Astrocyte of the spinal cord (primary cell): ENCODE data around the gene EPS8L3.
"Not testable (repeated sequence)": the region's sequence is repeated elsewhere in the genome, so short reads cannot be mapped to it uniquely, and the experiment has no call there.

Source experiments
- DNase-seq: peaks from one replicate; pipeline ENCODE4 v3.0.0; 2011; ENCODE audit warnings: low read depth, low spot score
- H3K4me3 ChIP-seq: 2 replicates; pipeline ENCODE4 v1.5.1; 2011; ENCODE audit warnings: low read depth, mild to moderate bottlenecking, low read length, moderate library complexity
- CTCF ChIP-seq: IDR thresholded peaks from 2 replicates; pipeline ENCODE4 v1.5.1; 2012; ENCODE audit warnings: low read depth, mild to moderate bottlenecking, low read length, inconsistent platforms
- in situ Hi-C: cut with HindIII; loops from 2 replicates; pipeline ENCODE4 v1.10.0; 2017; ENCODE audit warnings: low sequenced_read_pairs

Gene EPS8L3

GRCh38 chr1:109760581-109761226 is 3.0 kb downstream of the EPS8L3 start:
- in situ Hi-C loops, result no loop called here
- DNase-seq, result no peak
- H3K4me3 ChIP-seq, result no peak overlapping the region
- TF ChIP-seq CTCF, result no peak

DNA sequence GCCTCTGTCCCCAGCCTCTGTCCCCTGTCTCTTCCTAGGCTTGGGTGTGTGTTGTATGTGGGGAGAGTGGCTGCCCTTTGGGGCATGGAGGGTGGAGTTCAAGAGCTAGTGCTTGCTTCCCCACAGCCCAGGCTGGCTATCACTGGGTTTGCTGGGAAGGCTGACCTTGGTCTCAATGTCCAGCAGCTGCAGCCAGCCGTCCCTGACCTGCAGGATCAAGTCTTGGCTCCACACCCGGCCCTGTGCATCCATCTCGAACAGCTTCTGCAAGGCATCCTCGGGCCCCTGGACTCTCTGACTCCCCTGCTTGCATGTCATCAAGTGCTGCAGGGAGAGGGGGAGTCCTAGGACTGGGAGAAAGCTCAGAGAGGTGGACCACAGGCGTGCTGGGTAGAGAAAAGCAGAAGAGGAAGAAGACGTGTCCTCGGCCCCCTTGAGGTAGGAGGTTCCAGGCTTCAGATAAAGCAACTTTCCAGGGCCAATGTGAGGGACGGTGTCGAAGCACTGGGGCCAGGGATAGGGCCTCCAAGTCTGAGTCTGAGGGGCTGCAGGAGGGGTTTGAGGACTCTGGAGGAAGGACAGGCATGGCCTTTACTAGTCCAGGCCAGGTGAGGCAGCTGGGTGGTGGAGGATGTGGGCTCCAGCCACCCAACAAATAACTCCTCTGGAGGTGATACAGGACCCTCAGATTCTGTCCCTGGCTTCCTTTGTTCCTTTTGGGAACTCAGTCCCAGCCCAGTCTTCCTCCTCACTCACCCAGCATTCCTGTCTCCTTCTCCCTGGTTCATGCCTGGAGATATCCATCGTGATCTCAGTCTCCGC is 4.0 kb downstream of the EPS8L3 start:
- no peak overlapping the region for H3K4me3 ChIP-seq
- in situ Hi-C loops, result no loop called here
- no peak for DNase-seq
- TF ChIP-seq CTCF, result no peak

DNA sequence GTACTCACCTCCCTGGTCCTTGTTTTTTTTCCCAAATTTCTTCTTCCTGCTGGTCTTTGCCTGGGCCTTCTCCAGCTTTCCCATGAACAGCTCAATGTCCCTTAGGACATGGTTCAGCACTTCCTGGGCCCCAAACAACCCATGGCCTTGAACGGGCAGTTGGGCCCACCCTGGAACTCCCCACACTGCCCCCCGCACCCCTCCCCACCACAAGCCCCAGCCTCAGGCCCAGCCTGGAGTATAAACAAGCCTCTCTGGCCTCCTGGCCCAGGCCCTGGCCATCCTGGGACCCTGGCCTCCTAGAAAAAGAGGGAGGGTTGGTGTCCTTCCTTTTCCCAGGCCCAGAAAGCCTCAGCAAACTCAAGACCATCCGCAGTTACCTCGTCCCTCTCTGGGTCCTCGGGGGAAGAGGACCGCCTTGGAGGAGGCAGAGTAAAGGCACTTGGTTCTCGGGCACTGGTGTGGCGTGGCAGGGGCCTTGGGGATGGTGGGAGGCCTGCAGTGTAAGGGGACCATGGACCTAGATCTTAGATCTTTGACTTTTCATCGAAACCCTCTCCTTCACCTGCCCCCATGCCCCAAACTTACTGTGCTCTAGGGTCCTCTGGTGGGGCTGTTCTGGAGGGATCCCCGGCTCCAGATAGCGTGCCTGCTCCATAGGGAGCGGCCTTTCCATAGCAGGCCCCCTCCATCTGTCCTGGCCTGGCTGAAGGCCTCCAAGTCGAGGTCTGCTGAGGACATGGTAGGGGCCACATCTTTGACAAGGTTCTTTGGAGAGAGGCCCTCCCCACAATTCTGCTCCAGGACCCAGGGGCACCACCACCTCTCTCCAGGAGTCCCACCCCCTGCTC is 5.6 kb downstream of the EPS8L3 start:
- TF ChIP-seq CTCF, result no peak
- in situ Hi-C loops, result no loop called here
- DNase-seq, result no peak
- no peak overlapping the region for H3K4me3 ChIP-seq

DNA sequence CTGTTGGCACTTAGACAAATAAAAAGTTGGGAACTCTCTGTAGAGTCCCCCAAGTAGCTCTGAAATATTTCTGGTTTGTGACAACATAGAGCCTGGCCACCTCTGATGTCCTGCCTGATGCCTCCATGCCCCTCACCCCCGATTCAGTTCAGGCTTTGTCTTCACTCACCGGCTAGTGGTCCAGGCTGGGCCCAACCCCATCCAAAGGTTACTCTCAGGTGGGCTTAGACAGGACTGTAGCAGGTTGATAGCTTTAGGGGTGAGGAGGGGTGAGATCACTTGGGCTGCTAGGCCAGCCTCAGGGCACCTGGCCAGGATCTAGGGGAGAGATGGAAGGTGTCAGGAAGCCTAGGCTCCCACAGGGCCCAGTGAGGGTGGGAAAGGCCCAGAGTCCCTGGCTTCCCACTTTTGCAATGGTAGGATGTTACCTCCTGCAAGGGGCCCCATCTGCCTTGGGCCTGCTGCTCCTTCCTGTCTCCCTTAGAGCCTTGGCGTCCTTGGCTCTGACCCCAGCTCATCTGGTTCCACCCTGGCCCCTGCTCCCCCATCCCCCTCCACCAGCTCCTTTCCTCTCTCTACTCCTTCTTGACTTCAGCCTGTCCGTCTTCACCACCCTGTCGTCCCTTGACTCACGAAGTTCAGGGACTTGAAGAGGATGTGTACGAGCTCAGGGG is 6.7 kb downstream of the EPS8L3 start:
- no peak for TF ChIP-seq CTCF
- in situ Hi-C loops, result no loop called here
- no peak overlapping the region for H3K4me3 ChIP-seq
- DNase-seq, result no peak

DNA sequence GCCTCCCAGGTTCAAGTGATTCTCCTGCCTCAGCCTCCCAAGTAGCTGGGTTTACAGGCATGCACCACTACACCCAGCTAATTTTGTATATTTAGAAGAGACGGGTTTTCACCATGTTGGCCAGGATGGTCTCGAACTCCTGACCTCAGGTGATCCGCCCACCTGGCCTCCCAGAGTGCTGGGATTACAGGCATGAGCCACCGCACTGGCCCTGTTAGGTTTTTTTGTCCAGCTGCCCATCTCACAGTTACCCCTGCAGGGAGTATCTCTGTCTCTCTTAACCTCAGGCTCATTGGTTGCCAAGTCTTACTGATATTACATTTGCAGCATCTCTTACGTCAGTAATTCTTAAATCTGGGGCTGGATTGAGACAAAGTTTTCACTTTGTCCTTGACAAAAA is 7.4 kb downstream of the EPS8L3 start:
- H3K4me3 ChIP-seq, in situ Hi-C loops, DNase-seq: not testable (repeated sequence)

DNA sequence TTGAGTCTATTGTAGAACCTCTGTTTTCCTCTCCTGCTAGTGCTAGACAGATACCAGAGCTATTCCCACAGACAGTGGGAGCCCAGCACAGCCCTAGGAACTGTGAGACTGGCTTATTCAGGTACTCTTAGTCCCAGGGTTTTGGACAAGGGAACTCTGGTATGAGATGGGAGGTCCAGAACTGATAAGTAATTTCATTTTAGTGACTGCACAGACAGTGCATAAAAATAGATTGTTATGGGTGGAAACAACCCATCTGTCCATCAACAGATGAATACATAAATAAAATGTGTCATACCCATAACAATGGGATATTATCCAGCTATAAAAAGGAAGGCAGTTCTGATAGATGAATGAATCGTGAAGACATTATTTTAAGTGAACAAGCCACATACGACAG is 9.0 kb downstream of the EPS8L3 start:
- in situ Hi-C loops, result no loop called here
- no peak for TF ChIP-seq CTCF
- H3K4me3 ChIP-seq, result no peak overlapping the region
- no peak for DNase-seq
